NCI-H2196 (cell line): ENCODE data around the gene NKD2.
"Not testable (repeated sequence)": the region's sequence is repeated elsewhere in the genome, so short reads cannot be mapped to it uniquely, and the experiment has no call there.

Experiments
- DNase-seq: peaks from one replicate; lab custom pipeline; 2025; ENCODE audit not compliant: unreplicated experiment; lab: John Stamatoyannopoulos, UW

NKD2 gene

GRCh38 chr5:1000329-1000728 lies 8.3 kb upstream of the NKD2 start:
- no peak for DNase-seq

DNA sequence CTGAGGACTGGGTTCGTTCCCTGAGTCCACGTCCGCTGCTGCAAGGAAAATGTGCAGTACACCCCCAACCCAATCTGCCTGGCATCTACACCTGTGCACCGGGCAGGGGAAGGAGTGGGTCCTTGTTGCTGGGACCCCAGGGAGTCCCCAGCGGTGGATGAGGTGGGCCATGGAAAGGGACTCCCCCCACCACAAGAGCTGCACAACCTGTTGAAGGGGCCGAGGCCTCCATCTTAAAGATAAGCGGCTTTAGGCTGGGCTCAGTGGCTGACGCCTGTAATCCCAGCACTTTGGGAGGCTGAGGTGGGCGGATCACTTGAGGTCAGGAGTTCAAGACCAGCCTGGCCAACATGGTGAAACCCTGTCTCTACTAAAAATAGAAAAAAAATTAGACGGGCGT lies 7.8 kb upstream of the NKD2 start:
- DNase-seq, result not testable (repeated sequence)

DNA sequence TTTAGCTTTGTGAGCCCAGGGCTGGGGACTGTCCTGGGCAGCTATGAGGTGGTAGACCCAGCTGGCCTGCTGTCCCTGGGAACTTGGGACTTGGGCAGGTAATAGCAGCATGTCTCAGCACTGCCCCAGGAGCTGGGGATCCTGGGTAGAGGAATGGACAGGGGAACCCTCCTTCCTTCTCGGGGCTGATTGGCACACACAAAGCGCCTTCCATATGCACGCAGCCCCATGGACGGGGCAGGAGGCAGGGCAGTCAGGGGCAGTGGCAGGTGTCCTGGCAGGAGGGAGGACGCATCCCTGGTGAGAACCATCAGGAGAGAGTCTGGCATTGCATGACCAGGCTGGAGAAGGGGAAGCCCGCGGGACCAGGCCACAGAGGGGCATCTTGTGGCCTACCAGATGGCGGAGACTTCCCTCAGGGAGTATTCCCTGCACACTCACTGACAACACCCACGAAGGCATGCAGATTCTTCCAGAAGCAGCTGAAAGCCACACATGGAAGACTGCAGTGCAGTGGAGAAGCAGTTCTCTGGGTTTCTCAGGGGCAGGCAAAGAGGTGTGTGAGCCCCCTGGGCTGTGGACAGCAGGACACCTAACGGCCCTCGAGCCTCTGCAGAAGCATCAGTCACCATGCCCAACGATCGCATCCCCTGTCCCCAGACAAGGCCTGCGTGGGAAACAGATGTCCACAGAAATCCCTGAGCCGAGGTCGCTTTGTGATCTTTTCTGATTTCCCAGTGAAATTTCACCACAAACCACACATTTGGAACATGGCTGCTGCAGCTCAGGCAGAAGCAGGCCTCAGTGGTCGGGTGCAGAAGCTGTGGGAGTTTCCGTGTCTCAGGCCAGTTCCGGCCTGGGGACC lies 7.0 kb upstream of the NKD2 start:
- DNase-seq, result no peak

- DNase-seq, result no peak
Observed at GRCh38 chr5:1002271-1002546, 6.4 kb upstream of the NKD2 start.

- no peak for DNase-seq
Observed at GRCh38 chr5:1002836-1003235, 5.8 kb upstream of the NKD2 start.

DNA sequence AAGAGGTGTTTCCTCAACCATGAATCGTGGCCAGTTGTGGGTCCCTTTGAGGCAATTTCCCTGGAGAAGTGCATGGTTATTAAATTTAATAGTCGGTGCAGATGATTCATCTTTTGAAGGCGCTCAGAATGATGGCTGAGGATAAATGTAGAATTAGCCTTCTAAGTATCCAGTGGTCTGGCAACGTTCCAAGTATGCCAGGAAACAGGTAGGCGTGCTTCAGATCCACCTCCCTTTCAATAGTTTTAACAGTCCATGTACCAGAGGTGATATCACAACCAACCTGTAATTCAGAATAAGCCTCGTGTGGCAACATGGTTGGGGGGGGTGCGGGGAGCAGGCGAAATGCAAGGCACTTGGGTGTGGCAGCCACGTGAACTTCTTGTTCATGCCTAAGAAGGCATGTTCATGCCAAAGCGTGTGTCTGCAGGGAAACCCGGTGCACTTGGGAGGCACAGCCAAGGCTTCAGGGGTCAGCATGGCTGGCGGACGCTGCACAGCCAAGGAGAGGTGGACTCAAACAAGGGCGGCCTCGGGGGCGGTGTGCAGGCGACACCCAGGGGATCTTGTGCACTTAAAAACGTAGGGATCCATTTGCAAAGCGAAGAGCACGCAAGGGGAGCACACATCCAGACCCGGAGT lies 5.2 kb upstream of the NKD2 start:
- peak; percentile 90 for DNase-seq

DNA sequence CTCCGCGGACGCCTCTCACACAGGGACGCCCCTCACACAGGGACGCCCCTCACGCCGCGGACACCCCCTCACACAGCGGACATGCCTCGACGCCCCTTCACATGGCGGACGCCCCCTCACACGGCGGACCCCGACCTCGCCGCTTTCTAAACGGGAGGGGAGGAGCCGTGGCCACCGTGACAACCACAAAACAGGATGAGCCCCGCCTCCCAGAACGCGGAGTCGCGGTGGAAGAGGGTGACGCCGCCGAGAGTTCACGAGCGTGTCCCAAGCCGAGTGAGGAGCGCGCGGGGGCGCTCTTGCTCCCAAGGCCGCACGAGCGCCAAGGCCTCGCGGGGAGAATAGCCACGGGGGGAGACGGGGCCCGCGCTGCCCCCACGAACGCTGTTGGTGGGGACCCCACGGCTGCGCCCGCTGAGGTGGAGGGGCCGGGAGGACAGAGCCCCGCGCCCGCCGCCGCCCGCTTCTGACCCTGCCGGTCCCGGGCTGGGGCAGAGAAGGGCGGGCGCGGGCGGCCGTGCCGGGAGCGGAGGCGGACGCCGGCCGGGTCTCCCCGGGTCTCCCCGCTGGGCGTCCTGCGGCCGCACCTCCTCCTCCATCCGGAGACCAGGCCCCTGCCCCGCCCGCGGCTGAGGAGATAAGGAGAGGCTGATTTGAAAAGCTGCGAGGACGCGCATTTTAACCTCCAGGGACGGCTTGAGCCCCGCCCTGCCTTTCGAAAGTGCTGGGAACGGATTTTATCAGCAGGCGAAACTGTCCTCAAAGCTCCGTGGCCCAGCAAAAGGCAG lies 3.9 kb upstream of the NKD2 start:
- no peak for DNase-seq

DNA sequence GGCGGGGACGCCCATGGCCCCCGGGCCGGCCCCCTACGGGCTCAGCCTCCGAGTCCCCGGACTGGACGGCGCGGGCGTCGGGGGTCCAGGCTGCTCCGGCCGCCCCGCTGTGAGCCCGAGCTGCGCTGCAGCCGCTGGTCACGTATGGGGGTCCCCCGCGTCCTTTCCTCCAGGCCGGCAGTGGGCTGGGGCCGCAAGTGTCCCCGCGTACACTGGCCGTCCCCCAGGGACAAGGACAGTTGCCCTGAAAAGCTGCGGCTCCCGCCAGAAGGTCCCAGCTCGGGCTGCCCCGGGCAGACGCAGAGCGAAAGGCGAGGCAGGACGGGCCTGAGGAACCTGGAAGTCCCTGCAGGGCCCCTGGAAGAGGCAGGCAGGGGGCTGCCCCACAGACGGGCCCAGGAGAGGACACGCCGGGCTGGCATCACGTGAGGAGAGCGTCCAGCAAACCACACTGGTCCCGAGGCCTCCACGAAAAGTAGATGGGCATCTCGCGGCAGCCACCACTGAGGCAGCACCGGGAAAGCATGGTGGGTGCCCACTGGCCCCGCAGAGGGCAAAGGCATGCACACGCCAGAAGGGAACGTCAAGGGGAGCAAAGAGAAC lies 3.3 kb upstream of the NKD2 start:
- no peak for DNase-seq

GRCh38 chr5:1005904-1006655 lies 2.5 kb upstream of the NKD2 start:
- DNase-seq, result no peak

GRCh38 chr5:1006656-1007071 lies 1.9 kb upstream of the NKD2 start:
- DNase-seq, result no peak

DNA sequence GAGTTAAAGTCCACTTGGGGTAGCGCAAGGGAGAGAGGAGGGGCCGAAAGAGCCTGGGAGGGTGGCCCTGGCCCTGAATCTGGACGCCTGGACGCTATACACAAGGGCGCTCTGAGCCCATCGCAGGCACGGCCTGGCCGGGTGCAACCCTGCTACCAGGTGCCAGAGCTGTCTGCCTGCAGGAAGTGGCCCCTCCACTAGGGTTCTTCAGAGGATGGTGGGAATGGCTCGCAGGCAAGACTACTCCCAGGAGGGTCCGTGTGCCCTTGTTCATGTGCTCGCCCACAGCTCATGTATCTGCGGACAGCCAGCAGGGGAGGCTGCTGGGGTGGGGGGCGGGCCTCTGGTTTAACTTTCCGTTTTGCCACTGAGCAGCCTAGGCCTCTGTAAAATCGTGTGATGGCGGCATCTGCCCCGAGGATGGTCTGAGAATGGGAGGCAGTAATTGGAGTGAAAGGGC lies 1.4 kb upstream of the NKD2 start:
- DNase-seq, result no peak

DNA sequence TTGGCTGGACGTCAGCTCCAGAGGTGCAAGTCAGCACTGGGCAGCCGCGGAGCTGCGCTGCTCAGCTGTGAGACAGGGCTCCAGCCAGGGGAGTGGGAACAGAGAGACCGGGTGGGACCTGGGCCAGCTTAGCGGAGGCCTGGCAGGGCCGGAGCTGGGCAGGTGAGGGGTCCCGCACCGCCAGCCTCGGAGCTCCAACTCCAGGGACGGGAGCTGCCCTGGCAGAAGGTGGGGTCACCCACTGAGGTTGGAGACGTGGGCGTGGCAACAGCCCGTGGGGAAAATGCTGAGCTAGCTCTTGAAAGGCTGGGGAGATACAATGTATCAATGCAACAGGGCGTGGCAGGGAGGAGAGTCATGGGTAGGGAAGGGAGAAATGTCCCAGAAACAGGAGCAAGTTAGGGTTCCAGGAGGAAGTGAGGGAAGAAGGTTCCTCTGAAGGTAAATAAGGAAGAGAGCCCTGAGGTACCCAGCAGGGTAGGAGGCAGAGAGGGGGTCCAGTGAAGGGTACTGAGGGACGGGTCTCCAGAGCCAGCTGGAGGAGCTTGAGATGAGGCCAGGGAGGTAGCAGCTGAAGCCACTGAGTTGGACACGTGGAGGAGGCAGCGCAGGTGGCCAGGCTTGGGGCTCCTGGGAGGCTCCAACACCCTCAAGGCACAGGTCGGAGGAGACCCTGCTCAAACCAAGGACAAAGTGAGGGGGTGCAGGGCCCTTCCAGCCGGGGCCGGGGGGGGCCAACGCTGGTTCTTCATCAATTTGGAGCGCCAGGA lies 736 bp upstream of the NKD2 start:
- DNase-seq, result no peak

GRCh38 chr5:1009359-1010180 lies 968 bp downstream of the NKD2 start:
- DNase-seq, result no peak

GRCh38 chr5:1010181-1010510 lies 1.5 kb downstream of the NKD2 start:
- DNase-seq, result no peak

DNA sequence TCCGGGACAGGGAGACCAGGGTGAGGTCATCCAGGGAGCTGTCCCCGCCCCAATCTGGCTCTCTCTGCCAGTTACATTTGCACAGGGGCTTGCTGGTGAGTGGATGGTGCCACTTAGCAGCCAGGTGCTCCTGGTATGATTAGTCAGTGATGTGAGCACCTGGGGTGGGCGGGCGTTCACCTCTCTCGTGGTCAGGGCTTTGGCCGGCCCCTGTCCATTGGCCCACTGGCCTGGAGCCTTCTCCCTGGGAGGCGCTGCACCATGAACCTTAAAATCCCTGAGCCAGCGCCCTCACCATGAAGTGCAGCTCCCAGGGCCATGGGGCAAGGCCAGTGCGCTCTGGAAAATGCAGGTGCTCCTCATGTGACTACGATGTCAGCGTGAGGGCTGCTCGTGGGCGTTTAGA lies 2.0 kb downstream of the NKD2 start:
- peak; percentile 52 for DNase-seq

DNA sequence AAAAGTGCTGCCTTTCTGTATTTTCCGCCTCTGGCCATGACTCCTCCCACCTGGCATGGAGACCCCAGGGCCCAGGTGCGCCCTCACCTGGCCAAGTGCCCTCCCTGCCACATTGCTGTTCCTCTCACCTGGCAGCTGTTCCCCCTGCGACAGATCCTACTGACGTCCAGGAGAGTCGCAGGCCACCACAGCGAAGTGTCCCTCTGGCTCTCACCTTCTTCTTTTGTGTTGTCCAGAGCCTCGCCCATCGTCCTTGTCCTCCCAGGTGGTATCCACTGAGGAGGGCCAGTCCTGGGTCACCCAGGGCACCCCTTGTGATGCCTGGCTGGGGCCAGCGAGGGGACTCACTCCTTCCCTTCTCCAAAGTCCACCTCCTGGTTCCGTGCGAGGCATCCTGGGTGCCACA lies 2.6 kb downstream of the NKD2 start:
- peak; percentile 71 for DNase-seq

DNA sequence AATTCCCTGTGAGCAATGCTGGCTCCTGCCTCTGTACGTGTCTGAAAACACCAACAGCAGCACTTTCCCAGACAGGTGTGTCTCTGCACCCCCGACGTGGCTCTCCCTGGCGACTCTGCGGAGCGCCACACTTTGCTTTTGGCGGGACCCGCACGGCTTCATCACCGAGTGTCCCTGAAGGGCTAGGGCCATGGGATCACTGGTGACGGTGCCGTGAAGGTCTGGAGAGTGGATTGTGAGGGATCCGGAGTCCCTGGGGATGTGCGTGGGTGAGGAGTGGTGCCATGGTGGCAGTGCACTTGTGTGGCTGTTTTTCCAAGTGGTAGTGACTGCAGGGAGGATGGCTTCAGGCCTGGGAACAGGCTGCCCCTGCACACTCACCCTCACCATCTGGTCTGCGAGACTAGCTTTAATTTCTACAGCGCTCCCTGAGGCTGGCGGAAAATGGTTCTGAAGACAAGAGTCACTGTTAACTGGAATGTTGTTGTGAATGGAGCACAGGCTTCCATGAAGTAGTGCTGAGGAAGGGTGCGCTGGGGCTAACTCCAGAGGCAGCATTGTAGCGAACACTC lies 3.2 kb downstream of the NKD2 start:
- DNase-seq, result no peak

- no peak for DNase-seq
Observed at GRCh38 chr5:1012313-1012841, 3.8 kb downstream of the NKD2 start.

DNA sequence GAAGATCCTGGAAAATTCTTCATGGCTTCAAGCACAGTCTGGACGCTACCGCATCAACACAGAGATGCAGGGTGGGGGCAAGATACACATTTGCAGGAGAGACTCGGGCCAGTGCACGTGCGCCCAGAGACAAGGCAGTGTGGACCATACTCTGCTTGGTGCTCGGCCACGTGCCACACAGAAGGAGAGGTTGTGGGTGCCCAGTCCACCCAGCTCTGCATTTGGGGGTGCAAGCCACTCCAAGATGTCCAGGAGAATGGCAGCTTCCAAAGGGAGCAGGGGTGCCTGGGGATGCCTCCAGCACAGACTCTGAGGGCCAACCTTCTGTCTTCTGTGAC lies 4.3 kb downstream of the NKD2 start:
- DNase-seq, result no peak
